GM23248 (cell line): ENCODE data around the gene TRPC4. TPM values are rescaled to one million over a fixed set of nuclear protein-coding genes. Genes with fewer than 3 reads are reported as not detected.

Source experiments
- DNase-seq: peaks from one replicate; pipeline ENCODE4 v3.0.0-alpha.2; 2015
- H2AFZ ChIP-seq: fragments of 200-600 bp; sonication (generic); 2 replicates; pipeline ENCODE4 v1.6.1; 2016; ENCODE audit warnings: antibody characterized with exemption
- H3F3A ChIP-seq: fragments of 200-600 bp; sonication (generic); 2 replicates; pipeline ENCODE4 v1.6.1; 2016; ENCODE audit warnings: mild to moderate bottlenecking, antibody characterized with exemption, mixed run types; ENCODE audit not compliant: insufficient read depth
- H3K27ac ChIP-seq: fragments of 200-600 bp; sonication (generic); 2 replicates; pipeline ENCODE4 v1.5.1; 2016; ENCODE audit warnings: mild to moderate bottlenecking
- H3K27me3 ChIP-seq: fragments of 200-600 bp; sonication (generic); replicated peaks from 2 replicates; pipeline ENCODE4 v1.6.1; 2016; ENCODE audit warnings: mild to moderate bottlenecking; ENCODE audit not compliant: insufficient read depth
- H3K36me3 ChIP-seq: fragments of 200-600 bp; sonication (generic); 2 replicates; pipeline ENCODE4 v1.6.1; 2016; ENCODE audit warnings: low read depth, mild to moderate bottlenecking
- H3K4me1 ChIP-seq: fragments of 200-600 bp; sonication (generic); 2 replicates; pipeline ENCODE4 v1.6.1; 2016; ENCODE audit warnings: mild to moderate bottlenecking; ENCODE audit not compliant: insufficient read depth
- H3K4me2 ChIP-seq: fragments of 200-600 bp; sonication (generic); one replicate; pipeline ENCODE4 v1.6.1; 2016; ENCODE audit warnings: mild to moderate bottlenecking; ENCODE audit not compliant: unreplicated experiment
- H3K4me3 ChIP-seq: fragments of 200-600 bp; sonication (generic); 2 replicates; pipeline ENCODE4 v1.5.1; 2016; ENCODE audit warnings: mild to moderate bottlenecking
- H3K79me2 ChIP-seq: fragments of 200-600 bp; sonication (generic); 2 replicates; pipeline ENCODE4 v1.6.1; 2016; ENCODE audit warnings: mild to moderate bottlenecking; ENCODE audit not compliant: insufficient read depth
- H3K9ac ChIP-seq: fragments of 200-600 bp; sonication (generic); 2 replicates; pipeline ENCODE4 v1.6.1; 2016; ENCODE audit warnings: mild to moderate bottlenecking
- H3K9me2 ChIP-seq: fragments of 200-600 bp; sonication (generic); 2 replicates; pipeline ENCODE4 v1.6.1; 2016; ENCODE audit warnings: mixed run types, mild to moderate bottlenecking, moderate library complexity; ENCODE audit not compliant: insufficient read depth
- H3K9me3 ChIP-seq: fragments of 200-600 bp; sonication (generic); one replicate; pipeline ENCODE4 v1.6.1; 2017; ENCODE audit warnings: low read depth
- H4K20me1 ChIP-seq: fragments of 200-600 bp; sonication (generic); 2 replicates; pipeline ENCODE4 v1.6.0; 2016; ENCODE audit not compliant: insufficient read depth
- EZH2 ChIP-seq: fragments of 200-600 bp; sonication (generic); IDR thresholded peaks from 2 replicates; pipeline ENCODE4 v1.6.1; 2018; ENCODE audit warnings: antibody characterized with exemption, mild to moderate bottlenecking; ENCODE audit not compliant: insufficient read depth, poor library complexity, severe bottlenecking
- EZH2phosphoT487 ChIP-seq: fragments of 200-600 bp; sonication (generic); IDR thresholded peaks from 2 replicates; pipeline ENCODE4 v1.6.1; 2018; ENCODE audit warnings: antibody characterized with exemption, moderate library complexity, mild to moderate bottlenecking, low read depth; ENCODE audit not compliant: insufficient read depth
- WGBS, 2 experiments: methylation state at CpG; one replicate each; pipeline ENCODE4 v1.1.6; 2015 to 2017; ENCODE audit warnings: low lambda C conversion rate in 2 of 2, low coverage in 1 of 2; ENCODE audit errors: missing lambda C conversion rate in 2 of 2; 5-methylcytosine and 5-hydroxymethylcytosine counted together
- in situ Hi-C: fragments of 300-500 bp; cut with MboI; formaldehyde crosslinking; loops from 2 replicates; pipeline ENCODE4 v1.15.0; 2020
- polyA plus RNA-seq: library from polyadenylated mRNA; unstranded; fragments of >200 nt; fragmentation: Nextera tagmentation; extraction: Ambion mirVana; gene quantifications from 2 replicates; pipeline ENCODE4 v1.2.1, GENCODE V29; 2016
- total RNA-seq: library from RNA; depleted of rRNA; stranded (reverse); fragments of >200 nt; shearing (Covaris generic); gene quantifications from 2 replicates; pipeline ENCODE4 v1.2.3, GENCODE V29; 2014

Gene TRPC4
- total and polyA plus RNA-seq, 2 experiments from 2014 or later: 6.7 to 10.5 TPM

- H3K27me3 ChIP-seq: no peaks in the 10 kb centered on the region
- TF ChIP-seq EZH2phosphoT487 (no peak), EZH2 (no peak)
- no peaks in the 10 kb centered on the region for H3K9me2 ChIP-seq
- H3K36me3 ChIP-seq: no peaks in the 10 kb centered on the region
- no peak overlapping the region for H2AFZ ChIP-seq
- H3K9ac ChIP-seq: no peak overlapping the region
- in situ Hi-C loops: no loop called here
- H3K9me3 ChIP-seq: no peaks in the 10 kb centered on the region
- DNase-seq: no peak
- no peaks in the 10 kb centered on the region for H4K20me1 ChIP-seq
- peaks cover 7% of the 10 kb centered on the region for H3F3A ChIP-seq
- H3K4me1 ChIP-seq: peaks cover 5% of the 10 kb centered on the region
- no peak overlapping the region for H3K4me2 ChIP-seq
- 91 to 100% methylated on average over 3 of the region's 3 CpGs for WGBS, 2 experiments
- H3K79me2 ChIP-seq: no peaks in the 10 kb centered on the region
- H3K27ac ChIP-seq: no peak overlapping the region
- no peak overlapping the region for H3K4me3 ChIP-seq
Measured at GRCh38 chr13:37878921-37879320, 9.3 kb upstream of the TRPC4 start.

- Histone ChIP-seq H3K27ac (no peak overlapping the region), H2AFZ (no peak overlapping the region), H3K36me3 (no peaks in the 10 kb centered on the region), H3K4me3 (no peak overlapping the region), H3F3A (peaks cover 7% of the 10 kb centered on the region), H3K9me2 (no peaks in the 10 kb centered on the region), H4K20me1 (no peaks in the 10 kb centered on the region), H3K4me1 (peaks cover 5% of the 10 kb centered on the region), H3K27me3 (no peaks in the 10 kb centered on the region), H3K4me2 (peak overlapping the region; percentile 14), H3K79me2 (no peaks in the 10 kb centered on the region), H3K9ac (no peak overlapping the region), H3K9me3 (no peaks in the 10 kb centered on the region)
- peak; percentile 62 for DNase-seq
- in situ Hi-C loops: no loop called here
- no peak for TF ChIP-seq EZH2
- TF ChIP-seq EZH2phosphoT487: no peak
- 83 to 84% methylated on average over 1 of the region's 1 CpG for WGBS, 2 experiments
Measured at GRCh38 chr13:37878496-37878895, 8.9 kb upstream of the TRPC4 start.

GRCh38 chr13:37870895-37871550, 1.5 kb upstream of the TRPC4 start:
- TF ChIP-seq EZH2: no peak
- TF ChIP-seq EZH2phosphoT487: no peak
- Histone ChIP-seq H2AFZ (peak overlapping the region; percentile 40), H3F3A (peaks cover 18% of the 10 kb centered on the region), H4K20me1 (no peaks in the 10 kb centered on the region), H3K36me3 (no peaks in the 10 kb centered on the region), H3K9me2 (no peaks in the 10 kb centered on the region), H3K27me3 (no peaks in the 10 kb centered on the region), H3K27ac (peak overlapping the region; percentile 38; the same call in 1 of the 2 replicates), H3K9ac (no peak overlapping the region), H3K79me2 (peaks cover 34% of the 10 kb centered on the region), H3K4me1 (peaks cover 30% of the 10 kb centered on the region), H3K9me3 (no peaks in the 10 kb centered on the region), H3K4me3 (peak overlapping the region; percentile 90; the same call in 1 of the 2 replicates), H3K4me2 (peak overlapping the region; percentile 86)
- in situ Hi-C loops: no loop called here
- 61 to 66% methylated on average over 10 of the region's 10 CpGs for WGBS, 2 experiments
- peak; percentile 78 for DNase-seq

- Histone ChIP-seq H3K4me1 (peaks cover 30% of the 10 kb centered on the region), H3K27me3 (no peaks in the 10 kb centered on the region), H3K9ac (0 out of 2 replicates have a peak overlapping the region, but pooled peaks have one; percentile 78), H2AFZ (peak overlapping the region; percentile 94), H3F3A (peaks cover 18% of the 10 kb centered on the region), H3K27ac (peak overlapping the region; percentile 38; the same call in 1 of the 2 replicates), H3K9me2 (no peaks in the 10 kb centered on the region), H3K79me2 (peaks cover 40% of the 10 kb centered on the region), H4K20me1 (no peaks in the 10 kb centered on the region), H3K9me3 (no peaks in the 10 kb centered on the region), H3K4me2 (peak overlapping the region; percentile 86), H3K36me3 (no peaks in the 10 kb centered on the region), H3K4me3 (peak overlapping the region; percentile 90)
- in situ Hi-C loops: no loop called here
- 51 to 53% methylated on average over 9 of the region's 9 CpGs for WGBS, 2 experiments
- no peak for DNase-seq
- TF ChIP-seq EZH2phosphoT487 (no peak), EZH2 (no peak)
Measured at GRCh38 chr13:37870489-37870845, 895 bp upstream of the TRPC4 start.
